GM23248 (cell line): ENCODE measurements around the gene GABBR2.

Experiments used
- EZH2 ChIP-seq: fragments of 200-600 bp; sonication (generic); IDR thresholded peaks from 2 replicates; pipeline ENCODE4 v1.6.1; 2018; ENCODE audit warnings: antibody characterized with exemption, mild to moderate bottlenecking; ENCODE audit not compliant: insufficient read depth, poor library complexity, severe bottlenecking
- EZH2phosphoT487 ChIP-seq: fragments of 200-600 bp; sonication (generic); IDR thresholded peaks from 2 replicates; pipeline ENCODE4 v1.6.1; 2018; ENCODE audit warnings: antibody characterized with exemption, moderate library complexity, mild to moderate bottlenecking, low read depth; ENCODE audit not compliant: insufficient read depth

DNA sequence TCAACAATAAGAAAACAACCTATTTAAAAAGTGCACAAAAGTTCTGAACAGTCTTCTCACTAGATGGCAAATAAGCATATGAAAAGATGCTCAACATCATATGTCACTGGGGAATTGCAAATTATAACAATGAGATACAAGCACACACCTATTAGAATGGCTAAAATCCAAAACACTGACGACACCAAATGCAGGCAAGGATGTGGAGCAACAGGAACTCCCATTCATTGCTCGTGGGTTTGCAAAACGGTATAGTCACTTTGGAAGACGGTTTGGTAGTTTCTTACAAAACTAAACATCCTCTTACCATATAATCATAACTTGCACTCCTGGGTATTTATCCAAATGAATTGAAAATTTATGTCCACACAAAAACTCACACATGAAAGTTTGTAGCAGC lies 352.4 kb downstream of the GABBR2 start:
- TF ChIP-seq EZH2phosphoT487 (no peak), EZH2 (no peak)
